HepG2 (cell line): ENCODE data around the gene SYNJ2. TPM values are rescaled to one million over a fixed set of nuclear protein-coding genes. Genes with fewer than 3 reads are reported as not detected.

Experiments
- CBX2 ChIP-seq, 2 experiments: fragments of 200-600 bp in 1 of 2; sonication (generic); formaldehyde crosslinking in 1 of 2; IDR thresholded peaks; 2 replicates each; pipeline versions ENCODE4 v1.7.0 to v1.8.1; 2018 to 2022; ENCODE audit warnings: low read depth in 2 of 2, low read length in 1 of 2, mild to moderate bottlenecking in 1 of 2, missing genetic modification reagents in 1 of 2
- ELF1 ChIP-seq: sonication (generic); formaldehyde crosslinking; IDR thresholded peaks from 2 replicates; pipeline ENCODE4 v1.4.0; 2020; ENCODE audit warnings: missing genetic modification reagents
- HDAC1 ChIP-seq: sonication (generic); formaldehyde crosslinking; IDR thresholded peaks from 2 replicates; pipeline ENCODE4 v1.5.1; 2020; ENCODE audit warnings: mild to moderate bottlenecking, missing genetic modification reagents
- HNF1A ChIP-seq, 2 experiments: sonication (generic) in 1 of 2; formaldehyde crosslinking in 1 of 2; IDR thresholded peaks; 2 replicates each; pipeline versions ENCODE4 v1.4.0 to v1.6.1; 2016 to 2020; ENCODE audit warnings: borderline replicate concordance in 1 of 2, low read depth in 1 of 2, mild to moderate bottlenecking in 1 of 2, missing genetic modification reagents in 1 of 2
- KLF16 ChIP-seq, 2 experiments: sonication (generic) in 1 of 2; formaldehyde crosslinking in 1 of 2; IDR thresholded peaks; 2 replicates each; pipeline versions ENCODE4 v1.6.1 to v1.8.0; 2016 to 2023; ENCODE audit warnings: missing genetic modification reagents in 2 of 2, missing compliant biosample characterization in 1 of 2
- NR0B2 ChIP-seq: sonication (generic); formaldehyde crosslinking; IDR thresholded peaks from 2 replicates; pipeline ENCODE4 v1.4.0; 2020; ENCODE audit warnings: mild to moderate bottlenecking, missing genetic modification reagents
- PRDM10 ChIP-seq: sonication (generic); formaldehyde crosslinking; IDR thresholded peaks from 2 replicates; pipeline ENCODE4 v1.4.0; 2020; ENCODE audit warnings: low read depth, missing genetic modification reagents
- ZNF143 ChIP-seq: sonication (generic); formaldehyde crosslinking; IDR thresholded peaks from 2 replicates; pipeline ENCODE4 v1.4.0; 2020; ENCODE audit warnings: missing genetic modification reagents
- ZNF292 ChIP-seq: sonication (generic); formaldehyde crosslinking; IDR thresholded peaks from 2 replicates; pipeline ENCODE4 v1.8.1; 2022; ENCODE audit warnings: mild to moderate bottlenecking, low read depth, missing genetic modification reagents, borderline replicate concordance
- ZNF331 ChIP-seq: sonication (generic); formaldehyde crosslinking; IDR thresholded peaks from 2 replicates; pipeline ENCODE4 v1.4.0; 2020; ENCODE audit warnings: missing genetic modification reagents
- ZNF564 ChIP-seq: sonication (generic); formaldehyde crosslinking; IDR thresholded peaks from 2 replicates; pipeline ENCODE4 v1.8.1; 2023; ENCODE audit warnings: mild to moderate bottlenecking, missing genetic modification reagents
- ZNF749 ChIP-seq: sonication (generic); formaldehyde crosslinking; IDR thresholded peaks from 2 replicates; pipeline ENCODE4 v1.8.0; 2022; ENCODE audit warnings: mild to moderate bottlenecking, missing genetic modification reagents, moderate library complexity, borderline replicate concordance
- polyA plus RNA-seq, 8 experiments: library from polyadenylated mRNA; depleted of rRNA in 3 of 8; stranded (reverse) in 7 of 8; unstranded in 1 of 8; fragments of >200 nt; fragmentation: Illumina TruSeq in 4 of 8; extraction: Trizol in 4 of 8; gene quantifications; 2 replicates each; pipeline versions ENCODE4 v1.2.1 to v1.2.3, GENCODE V29; 2011 to 2016; ENCODE audit warnings: low read depth in 4 of 8, missing spikeins in 1 of 8, mixed read lengths in 1 of 8; ENCODE audit not compliant: insufficient read depth in 1 of 8
- total RNA-seq, 5 experiments: library from RNA; depleted of rRNA; stranded (reverse); fragments of >200 nt; fragmentation: Illumina TruSeq; extraction: Trizol; gene quantifications; 2 replicates each; pipeline ENCODE4 v1.2.3, GENCODE V29; 2016; ENCODE audit warnings: low read depth in 1 of 5
- TF ChIP-seq, protein P1 (sequence below): sonication (generic); formaldehyde crosslinking; IDR thresholded peaks from 2 replicates; pipeline ENCODE4 v1.5.1; 2020; ENCODE audit warnings: missing genetic modification reagents, mild to moderate bottlenecking, borderline replicate concordance
- TF ChIP-seq, protein P2 (sequence below): sonication (generic); formaldehyde crosslinking; IDR thresholded peaks from 2 replicates; pipeline ENCODE4 v1.4.0; 2020; ENCODE audit warnings: missing genetic modification reagents, borderline replicate concordance

The SYNJ2 gene
- total and polyA plus RNA-seq, 2 of the 13 experiments (the other 11 are each of a cell fraction or from before 2014, with no cell fraction given): 39.1 to 57.6 TPM

DNA sequence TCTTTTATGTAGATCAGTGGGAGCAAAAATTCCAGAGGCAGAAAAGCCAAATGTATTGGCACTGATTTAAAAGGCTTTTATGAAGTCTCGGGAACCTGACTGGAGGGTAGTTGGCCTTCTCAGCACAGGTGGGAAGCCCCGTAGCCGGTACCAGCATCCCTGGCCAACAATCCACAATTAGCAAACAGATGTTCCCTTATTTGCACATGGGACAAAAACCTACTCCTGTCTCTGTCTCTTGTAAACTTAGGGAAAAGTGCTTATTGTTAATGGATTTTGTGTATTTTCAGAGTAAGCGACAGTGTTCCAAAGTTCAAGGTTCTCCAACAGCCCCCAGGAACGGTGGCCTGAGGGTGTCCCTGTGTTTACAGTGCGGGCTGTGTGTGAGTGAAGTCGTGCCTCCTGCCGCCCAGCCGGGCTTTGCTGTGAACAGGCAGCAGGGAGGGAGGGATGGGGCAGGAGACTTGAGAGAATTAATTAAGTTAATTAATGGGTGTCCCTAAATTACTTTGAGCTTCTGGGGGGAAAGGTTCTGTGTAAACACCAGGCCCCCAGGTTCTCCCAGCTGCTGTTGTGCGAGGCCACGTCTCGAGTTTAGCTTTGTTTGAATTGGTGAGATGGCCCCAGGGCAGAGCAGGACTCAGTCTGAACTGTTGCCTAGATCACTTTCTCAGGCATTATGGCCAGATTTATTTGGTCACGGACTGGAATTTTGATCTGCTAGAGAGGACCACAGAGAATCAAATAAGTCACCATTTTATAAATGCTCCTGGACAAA, 3.9 kb downstream of the SYNJ2 start (continued):
- TF ChIP-seq, protein P1, sequence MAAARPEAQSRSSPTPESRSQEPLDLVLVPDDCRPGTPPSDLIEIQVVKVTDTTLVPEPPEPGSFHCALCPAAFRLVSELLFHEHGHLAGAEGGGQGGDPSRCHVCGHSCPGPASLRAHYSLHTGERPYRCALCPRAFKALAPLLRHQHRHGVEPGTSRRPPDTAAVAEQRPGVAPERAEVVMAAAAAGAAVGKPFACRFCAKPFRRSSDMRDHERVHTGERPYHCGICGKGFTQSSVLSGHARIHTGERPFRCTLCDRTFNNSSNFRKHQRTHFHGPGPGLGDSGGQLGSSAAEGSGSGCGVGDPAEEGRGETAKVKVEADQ (CRISPR knock-in tag): peak; percentile 62; the same call in 1 of the 2 replicates
- TF ChIP-seq CBX2 (IDR thresholded peaks at IDR 0.05; ENCODE audit: low read depth, low read length) (no peak), CBX2 (CRISPR knock-in tag; IDR thresholded peaks at IDR 0.05; ENCODE audit: low read depth) (no peak), ELF1 (CRISPR knock-in tag) (peak; percentile 41), NR0B2 (no peak), ZNF749 (CRISPR knock-in tag) (no peak), HDAC1 (CRISPR knock-in tag) (peak; percentile 98), ZNF331 (CRISPR knock-in tag) (peak; percentile 95), ZNF292 (CRISPR knock-in tag) (peak; percentile 66; the same call in 1 of the 2 replicates), HNF1A (IDR thresholded peaks at IDR 0.05; ENCODE audit: low read depth) (peak; percentile 82), HNF1A (CRISPR knock-in tag; IDR thresholded peaks at IDR 0.05; ENCODE audit: borderline replicate concordance) (peak; percentile 93; the same call in 1 of the 2 replicates), KLF16 (CRISPR knock-in tag; IDR thresholded peaks at IDR 0.05) (peak in 1 of 2 experiments; percentile 87; a peak in 2 of 4 replicates), ZNF143 (CRISPR knock-in tag) (peak; percentile 62), ZNF564 (CRISPR knock-in tag) (no peak), PRDM10 (CRISPR knock-in tag) (peak; percentile 77)
- TF ChIP-seq, protein P2, sequence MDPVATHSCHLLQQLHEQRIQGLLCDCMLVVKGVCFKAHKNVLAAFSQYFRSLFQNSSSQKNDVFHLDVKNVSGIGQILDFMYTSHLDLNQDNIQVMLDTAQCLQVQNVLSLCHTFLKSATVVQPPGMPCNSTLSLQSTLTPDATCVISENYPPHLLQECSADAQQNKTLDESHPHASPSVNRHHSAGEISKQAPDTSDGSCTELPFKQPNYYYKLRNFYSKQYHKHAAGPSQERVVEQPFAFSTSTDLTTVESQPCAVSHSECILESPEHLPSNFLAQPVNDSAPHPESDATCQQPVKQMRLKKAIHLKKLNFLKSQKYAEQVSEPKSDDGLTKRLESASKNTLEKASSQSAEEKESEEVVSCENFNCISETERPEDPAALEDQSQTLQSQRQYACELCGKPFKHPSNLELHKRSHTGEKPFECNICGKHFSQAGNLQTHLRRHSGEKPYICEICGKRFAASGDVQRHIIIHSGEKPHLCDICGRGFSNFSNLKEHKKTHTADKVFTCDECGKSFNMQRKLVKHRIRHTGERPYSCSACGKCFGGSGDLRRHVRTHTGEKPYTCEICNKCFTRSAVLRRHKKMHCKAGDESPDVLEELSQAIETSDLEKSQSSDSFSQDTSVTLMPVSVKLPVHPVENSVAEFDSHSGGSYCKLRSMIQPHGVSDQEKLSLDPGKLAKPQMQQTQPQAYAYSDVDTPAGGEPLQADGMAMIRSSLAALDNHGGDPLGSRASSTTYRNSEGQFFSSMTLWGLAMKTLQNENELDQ (CRISPR knock-in tag): no peak
